Panc1 (cell line): ENCODE measurements around the gene PPP2R5A. TPM values are rescaled to one million over a fixed set of nuclear protein-coding genes. Genes with fewer than 3 reads are reported as not detected.

Experiments
- ATAC-seq: fragments of 200-7000 bp; cut with Tn5 transposase; 2 replicates; pipeline ENCODE4 v1.9.1; 2020; ENCODE audit warnings: mild to moderate bottlenecking, moderate library complexity
- BruUV-seq: library from RNA; stranded (reverse); fragments of 400-500 nt; replicated peaks from 2 replicates; lab custom pipeline; 2021; lab: Mats Ljungman, UMichigan
- CTCF ChIA-PET: fragments of 300-600 bp; sonication (Branson Sonifier 250); formaldehyde crosslinking; loops from one replicate; lab custom pipeline; 2022; ENCODE audit warnings: antibody characterized with exemption; lab: Charles Lee
- POLR2A ChIA-PET: fragments of 300-600 bp; sonication (Branson Sonifier 250); formaldehyde crosslinking; loops from one replicate; lab custom pipeline; 2022; ENCODE audit warnings: antibody characterized with exemption; lab: Charles Lee
- DNase-seq: peaks from one replicate; pipeline ENCODE4 v3.0.0-alpha.2; 2010; ENCODE audit warnings: low read depth, low spot score
- H3K27ac ChIP-seq: 2 replicates; pipeline ENCODE4 v1.5.1; 2011; ENCODE audit warnings: mild to moderate bottlenecking, low read length, inconsistent platforms
- H3K27me3 ChIP-seq: fragments of 200-500 bp; sonication (Bioruptor generic); 2 replicates; pipeline ENCODE4 v1.6.0; 2014; ENCODE audit warnings: low read length, inconsistent platforms; ENCODE audit not compliant: control insufficient read depth, insufficient read depth
- H3K36me3 ChIP-seq: fragments of 200-500 bp; sonication (Bioruptor generic); 2 replicates; pipeline ENCODE4 v1.5.1; 2014; ENCODE audit warnings: inconsistent platforms, mild to moderate bottlenecking, low read length, moderate library complexity; ENCODE audit not compliant: control insufficient read depth, insufficient read depth
- H3K4me1 ChIP-seq: 2 replicates; pipeline ENCODE4 v1.5.1; 2011; ENCODE audit warnings: inconsistent platforms, mild to moderate bottlenecking, low read length, moderate library complexity; ENCODE audit not compliant: control insufficient read depth, insufficient read depth
- H3K4me3 ChIP-seq, 2 experiments: 2 replicates each; pipeline ENCODE4 v1.5.1; 2011 to 2012; ENCODE audit warnings: low read depth in 2 of 2, low read length in 2 of 2, mild to moderate bottlenecking in 2 of 2, inconsistent platforms in 1 of 2, moderate library complexity in 1 of 2
- H3K9me3 ChIP-seq: fragments of 200-500 bp; sonication (Bioruptor generic); 2 replicates; pipeline ENCODE4 v1.5.1; 2014; ENCODE audit warnings: low read depth, mild to moderate bottlenecking, inconsistent platforms, low read length, moderate library complexity; ENCODE audit not compliant: control insufficient read depth, insufficient read depth
- CTCF ChIP-seq: fragments of 450-650 bp; IDR thresholded peaks from 2 replicates; pipeline ENCODE4 v1.5.1; 2017; ENCODE audit warnings: mild to moderate bottlenecking
- POLR2AphosphoS5 ChIP-seq: IDR thresholded peaks from 2 replicates; pipeline ENCODE4 v1.6.1; 2012; ENCODE audit warnings: mild to moderate bottlenecking, low read depth, low read length, moderate library complexity
- REST ChIP-seq, 2 experiments: IDR thresholded peaks; 2 replicates each; pipeline ENCODE4 v1.6.1; 2011 to 2012; ENCODE audit warnings: low read depth in 2 of 2, control low read depth in 1 of 2, low read length in 1 of 2, mild to moderate bottlenecking in 1 of 2, moderate library complexity in 1 of 2; ENCODE audit not compliant: insufficient read depth in 1 of 2
- SIN3A ChIP-seq: IDR thresholded peaks from 2 replicates; pipeline ENCODE4 v1.6.1; 2012; ENCODE audit warnings: low read depth, mild to moderate bottlenecking, low read length, moderate library complexity, borderline replicate concordance; ENCODE audit not compliant: insufficient read depth
- TCF7L2 ChIP-seq: IDR thresholded peaks from 2 replicates; pipeline ENCODE4 v1.6.1; 2011; ENCODE audit warnings: mild to moderate bottlenecking, low read depth, low read length, inconsistent platforms
- in situ Hi-C: cut with HindIII; loops from 2 replicates; pipeline ENCODE4 v1.10.0; 2016; ENCODE audit warnings: low sequenced_read_pairs, low pct_unique_long_range_greater_than_20kb
- intact Hi-C: fragments of 100-400 bp; cut with micrococcal nuclease; formaldehyde crosslinking; loops from one replicate; pipeline ENCODE4 v1.10.0; 2022; ENCODE audit not compliant: unreplicated experiment
- total RNA-seq: library from RNA; stranded (reverse); gene quantifications from one replicate; pipeline ENCODE4 v1.2.1, GENCODE V29; 2021; ENCODE audit not compliant: unreplicated experiment

Gene PPP2R5A
- total RNA-seq, 1 experiment from 2014 or later: 44.3 TPM

GRCh38 chr1:212377644-212378043 is 92.4 kb downstream of the PPP2R5A start:
- intact Hi-C loops (no loop called here), in situ Hi-C loops (no loop called here)
- ChIA-PET CTCF (no interaction called here), POLR2A (no interaction called here)
- no peak for ATAC-seq
- Histone ChIP-seq H3K4me1 (no peaks in the 10 kb centered on the region), H3K4me3 (no peak overlapping the region), H3K36me3 (no peaks in the 10 kb centered on the region), H3K27ac (no peak overlapping the region), H3K9me3 (no peaks in the 10 kb centered on the region), H3K27me3 (no peaks in the 10 kb centered on the region)
- DNase-seq: no peak
- BruUV-seq: no TSS peak
- no peak for TF ChIP-seq REST (IDR thresholded peaks at IDR 0.05; ENCODE audit: insufficient read depth in 1 of 2, low read depth in 2 of 2, low read length in 1 of 2)
- no peak for TF ChIP-seq CTCF
- no peak for TF ChIP-seq SIN3A
- TF ChIP-seq POLR2AphosphoS5: no peak
- no peak for TF ChIP-seq TCF7L2

GRCh38 chr1:212379366-212379765 is 94.2 kb downstream of the PPP2R5A start:
- DNase-seq: no peak
- Histone ChIP-seq H3K36me3 (no peaks in the 10 kb centered on the region), H3K27me3 (no peaks in the 10 kb centered on the region), H3K4me3 (no peak overlapping the region), H3K9me3 (no peaks in the 10 kb centered on the region), H3K27ac (no peak overlapping the region), H3K4me1 (no peaks in the 10 kb centered on the region)
- no peak for TF ChIP-seq REST (IDR thresholded peaks at IDR 0.05; ENCODE audit: insufficient read depth in 1 of 2, low read depth in 2 of 2, low read length in 1 of 2)
- TF ChIP-seq CTCF: no peak
- no peak for TF ChIP-seq SIN3A
- no peak for TF ChIP-seq POLR2AphosphoS5
- no peak for TF ChIP-seq TCF7L2
- POLR2A ChIA-PET: no interaction called here
- in situ Hi-C loops (no loop called here), intact Hi-C loops (no loop called here)
- CTCF ChIA-PET: no interaction called here
- no TSS peak for BruUV-seq
- ATAC-seq: no peak
